HEK293 (cell line): ENCODE measurements around the gene NIP7.

Experiments
- CTCF ChIP-seq: fragments of 450-650 bp; formaldehyde crosslinking; IDR thresholded peaks from 2 replicates; pipeline ENCODE4 v1.5.1; 2016; ENCODE audit warnings: missing biosample characterization, missing genetic modification characterization
- MYNN ChIP-seq: fragments of 450-650 bp; formaldehyde crosslinking; IDR thresholded peaks from 2 replicates; pipeline ENCODE4 v1.5.1; 2016; ENCODE audit warnings: missing biosample characterization, missing genetic modification characterization, borderline replicate concordance
- REST ChIP-seq: fragments of 450-650 bp; formaldehyde crosslinking; IDR thresholded peaks from 2 replicates; pipeline ENCODE4 v1.5.1; 2016; ENCODE audit warnings: missing biosample characterization, missing genetic modification characterization
- TCF7L2 ChIP-seq: IDR thresholded peaks from 2 replicates; pipeline ENCODE4 v1.6.1; 2011; ENCODE audit warnings: low read depth, mild to moderate bottlenecking, inconsistent platforms, low read length, moderate library complexity, borderline replicate concordance
- ZNF138 ChIP-seq: fragments of 450-650 bp; formaldehyde crosslinking; IDR thresholded peaks from 2 replicates; pipeline ENCODE4 v1.5.1; 2016; ENCODE audit warnings: missing biosample characterization, missing genetic modification characterization, borderline replicate concordance
- ZNF202 ChIP-seq: fragments of 450-650 bp; formaldehyde crosslinking; IDR thresholded peaks from 2 replicates; pipeline ENCODE4 v1.5.1; 2016; ENCODE audit warnings: missing biosample characterization, missing genetic modification characterization, borderline replicate concordance
- ZNF239 ChIP-seq: fragments of 450-650 bp; formaldehyde crosslinking; IDR thresholded peaks from 2 replicates; pipeline ENCODE4 v1.5.1; 2016; ENCODE audit warnings: missing biosample characterization, missing genetic modification characterization
- ZNF24 ChIP-seq: fragments of 450-650 bp; formaldehyde crosslinking; IDR thresholded peaks from 2 replicates; pipeline ENCODE4 v1.5.1; 2016; ENCODE audit warnings: missing biosample characterization, missing genetic modification characterization
- ZNF274 ChIP-seq, 2 experiments: fragments of 200-500 bp in 1 of 2; fragments of 450-650 bp in 1 of 2; sonication (Bioruptor generic) in 1 of 2; formaldehyde crosslinking in 1 of 2; IDR thresholded peaks; 2 replicates each; pipeline versions ENCODE4 v1.5.1 to v1.6.1; 2014 to 2016; ENCODE audit warnings: borderline replicate concordance in 1 of 2, inconsistent platforms in 1 of 2, low read length in 1 of 2, missing biosample characterization in 1 of 2, missing genetic modification characterization in 1 of 2
- ZNF48 ChIP-seq: fragments of 450-650 bp; formaldehyde crosslinking; IDR thresholded peaks from 2 replicates; pipeline ENCODE4 v1.5.1; 2016; ENCODE audit warnings: missing biosample characterization, missing genetic modification characterization
- ZNF626 ChIP-seq: fragments of 450-650 bp; sonication (Bioruptor Pico); formaldehyde crosslinking; IDR thresholded peaks from 2 replicates; pipeline ENCODE4 v1.5.1; 2018; ENCODE audit warnings: missing biosample characterization, missing genetic modification characterization, inconsistent platforms
- ZNF670 ChIP-seq: fragments of 450-650 bp; formaldehyde crosslinking; IDR thresholded peaks from 2 replicates; pipeline ENCODE4 v1.5.1; 2016; ENCODE audit warnings: missing biosample characterization, missing genetic modification characterization, low read depth
- ZNF707 ChIP-seq: fragments of 450-650 bp; formaldehyde crosslinking; IDR thresholded peaks from 2 replicates; pipeline ENCODE4 v1.5.1; 2016; ENCODE audit warnings: missing biosample characterization, missing genetic modification characterization

GRCh38 chr16:69334696-69335095, 4.9 kb upstream of the NIP7 start:
- TF ChIP-seq ZNF626 (tag by site-specific recombination) = no peak
- TF ChIP-seq CTCF = no peak; the same call in 1 of the 2 replicates
- TF ChIP-seq ZNF670 (tag by site-specific recombination) = no peak
- TF ChIP-seq ZNF274 (IDR thresholded peaks at IDR 0.05; ENCODE audit: low read length) = no peak
- no peak for TF ChIP-seq ZNF274 (tag by site-specific recombination; IDR thresholded peaks at IDR 0.05; ENCODE audit: borderline replicate concordance)
- no peak for TF ChIP-seq ZNF48
- TF ChIP-seq ZNF239 (tag by site-specific recombination) = no peak
- TF ChIP-seq MYNN (tag by site-specific recombination) = no peak
- no peak for TF ChIP-seq ZNF202 (tag by site-specific recombination)
- no peak for TF ChIP-seq ZNF138 (tag by site-specific recombination)
- no peak for TF ChIP-seq REST (tag by site-specific recombination)
- no peak for TF ChIP-seq ZNF707 (tag by site-specific recombination)
- no peak for TF ChIP-seq ZNF24
- no peak for TF ChIP-seq TCF7L2
